ENCODE results near the gene SRGN. TPM values are rescaled to one million over a fixed set of nuclear protein-coding genes. Genes with fewer than 3 reads are reported as not detected.

Gene SRGN
- total and polyA plus RNA-seq, 2 of the 13 experiments (the other 11 are each of a cell fraction or from before 2014, with no cell fraction given), result 0.09 TPM; not detected in 1

GRCh38 chr10:69123747-69124562 lies 36.1 kb downstream of the SRGN start, which contains the start of gene VPS26A (continued):
- TF ChIP-seq ZNF318 (CRISPR knock-in tag; IDR thresholded peaks at IDR 0.05) (no peak), MTA1 (CRISPR knock-in tag; IDR thresholded peaks at IDR 0.05; ENCODE audit: borderline replicate concordance) (peak; percentile 27; the same call in 1 of the 2 replicates), ATF5 (CRISPR knock-in tag; IDR thresholded peaks at IDR 0.05; ENCODE audit: low read depth) (no peak), ARHGAP35 (CRISPR knock-in tag; IDR thresholded peaks at IDR 0.05; ENCODE audit: borderline replicate concordance) (no peak), ZNF652 (CRISPR knock-in tag; IDR thresholded peaks at IDR 0.05; ENCODE audit: borderline replicate concordance, low read depth) (no peak; the same call in 1 of the 2 replicates), ZFP36 (IDR thresholded peaks at IDR 0.05; ENCODE audit: borderline replicate concordance, low read depth, low read length, partially characterized antibody) (no peak), ZNF777 (CRISPR knock-in tag; IDR thresholded peaks at IDR 0.05) (peak; percentile 57; the same call in 1 of the 2 replicates), KLF6 (CRISPR knock-in tag; IDR thresholded peaks at IDR 0.05) (no peak; the same call in 1 of the 2 replicates), TOPORS (CRISPR knock-in tag; IDR thresholded peaks at IDR 0.05) (no peak), ZC3H13 (CRISPR knock-in tag; IDR thresholded peaks at IDR 0.05) (no peak), MEIS1 (CRISPR knock-in tag; IDR thresholded peaks at IDR 0.05; ENCODE audit: borderline replicate concordance) (peak; percentile 69; the same call in 1 of the 2 replicates), ZNF660 (CRISPR knock-in tag; IDR thresholded peaks at IDR 0.05; ENCODE audit: borderline replicate concordance, low read depth) (no peak), ZBTB20 (CRISPR knock-in tag; IDR thresholded peaks at IDR 0.05; ENCODE audit: borderline replicate concordance, low read depth) (peak; percentile 41; the same call in 1 of the 2 replicates), ZSCAN22 (CRISPR knock-in tag; IDR thresholded peaks at IDR 0.05) (no peak), MTA3 (CRISPR knock-in tag; IDR thresholded peaks at IDR 0.05) (no peak), CCDC6 (CRISPR knock-in tag; IDR thresholded peaks at IDR 0.05) (peak; percentile 85; the same call in 1 of the 2 replicates), RELA (CRISPR knock-in tag; IDR thresholded peaks at IDR 0.05) (no peak), ELF3 (CRISPR knock-in tag; IDR thresholded peaks at IDR 0.05) (no peak; the same call in 1 of the 2 replicates), ZZZ3 (CRISPR knock-in tag; IDR thresholded peaks at IDR 0.05; ENCODE audit: borderline replicate concordance) (no peak)
- TF ChIP-seq, protein P1, sequence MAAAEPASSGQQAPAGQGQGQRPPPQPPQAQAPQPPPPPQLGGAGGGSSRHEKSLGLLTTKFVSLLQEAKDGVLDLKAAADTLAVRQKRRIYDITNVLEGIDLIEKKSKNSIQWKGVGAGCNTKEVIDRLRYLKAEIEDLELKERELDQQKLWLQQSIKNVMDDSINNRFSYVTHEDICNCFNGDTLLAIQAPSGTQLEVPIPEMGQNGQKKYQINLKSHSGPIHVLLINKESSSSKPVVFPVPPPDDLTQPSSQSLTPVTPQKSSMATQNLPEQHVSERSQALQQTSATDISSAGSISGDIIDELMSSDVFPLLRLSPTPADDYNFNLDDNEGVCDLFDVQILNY (CRISPR knock-in tag; conservative IDR thresholded peaks at IDR 0.05), result no peak
